Left colon (tissue), 2 donors: ENCODE results near the gene TMEM167B. TPM values are rescaled to one million over a fixed set of nuclear protein-coding genes. Genes with fewer than 3 reads are reported as not detected.

Experiments used
- ATAC-seq: fragments of 200-7000 bp; cut with Tn5 transposase; one replicate; pipeline ENCODE4 v1.9.1; 2020; ENCODE audit warnings: mild to moderate bottlenecking, moderate library complexity
- DNase-seq, 2 donors: peaks; one replicate each; pipeline ENCODE4 v3.0.0-alpha.2; 2020
- intact Hi-C, 2 donors: fragments of 100-400 bp; cut with DNase I in 1 of 2; cut with micrococcal nuclease in 1 of 2; formaldehyde crosslinking; loops; one replicate each; pipeline versions ENCODE4 v1.11.2 to v1.14.0; 2022; cut with DNase I, micrococcal nuclease
- total RNA-seq, 2 donors: library from RNA; stranded (reverse); fragmentation: NEBNext Ultra II Directional; extraction: Animal tissue kit (Norgen Biotek cat#: 25700); gene quantifications; one replicate each; pipeline ENCODE4 v1.2.1, GENCODE V29; 2021
- donor health status: DM: no; HTN: no; CAD: no.
- donor health status: DM: yes; HTN: yes; CAD: no.

Gene TMEM167B
- total RNA-seq, 2 donors from 2014 or later, result 41.2 to 48.2 TPM

GRCh38 chr1:109078317-109078716 is 12.2 kb upstream of the TMEM167B start:
- DNase-seq (no peak), ATAC-seq (no peak)
- intact Hi-C loops, result no loop called here

- intact Hi-C loops, result no loop called here
- ATAC-seq (no peak), DNase-seq (no peak)
Measured at GRCh38 chr1:109079240-109079622, 11.3 kb upstream of the TMEM167B start.

- intact Hi-C loops, result no loop called here
- DNase-seq (no peak), ATAC-seq (no peak)
Measured at GRCh38 chr1:109080441-109081082, 10.0 kb upstream of the TMEM167B start.

GRCh38 chr1:109083501-109083900 is 7.1 kb upstream of the TMEM167B start:
- intact Hi-C loops, result no loop called here
- DNase-seq (no peak), ATAC-seq (no peak)

- intact Hi-C loops, result no loop called here
- no peak for ATAC-seq
- no peak for DNase-seq
Measured at GRCh38 chr1:109083923-109084322, 6.6 kb upstream of the TMEM167B start.

GRCh38 chr1:109084563-109085517 is 5.7 kb upstream of the TMEM167B start:
- intact Hi-C loops, result no loop called here
- ATAC-seq, result no peak

GRCh38 chr1:109089242-109090015 is 1.1 kb upstream of the TMEM167B start:
- ATAC-seq (peak; percentile 63), DNase-seq (peak; percentile 81 to 85)
- intact Hi-C loops, result no loop called here

More at GRCh38 chr1:109084563-109085517, 5.7 kb upstream of the TMEM167B start:
- DNase-seq, result no peak

GRCh38 chr1:109091078-109091838 is 694 bp downstream of the TMEM167B start:
- intact Hi-C loops, result no loop called here
- ATAC-seq (peak; percentile 70), DNase-seq (peak; percentile 41 to 46)

GRCh38 chr1:109091839-109092193 is 1.3 kb downstream of the TMEM167B start:
- DNase-seq, result no peak
- ATAC-seq, result peak; percentile 35
- intact Hi-C loops, result no loop called here

GRCh38 chr1:109094377-109094803 is 3.8 kb downstream of the TMEM167B start:
- intact Hi-C loops, result no loop called here
- ATAC-seq (no peak), DNase-seq (no peak)

- DNase-seq (no peak), ATAC-seq (no peak)
- intact Hi-C loops, result no loop called here
Measured at GRCh38 chr1:109094871-109095270, 4.3 kb downstream of the TMEM167B start.

- intact Hi-C loops, result no loop called here
- ATAC-seq (no peak), DNase-seq (no peak)
Measured at GRCh38 chr1:109095631-109096030, 5.1 kb downstream of the TMEM167B start.

- ATAC-seq (no peak), DNase-seq (no peak)
- intact Hi-C loops, result no loop called here
Measured at GRCh38 chr1:109096120-109096519, 5.6 kb downstream of the TMEM167B start.

GRCh38 chr1:109099938-109100773 is 9.6 kb downstream of the TMEM167B start:
- ATAC-seq (peak; percentile 96), DNase-seq (peak; percentile 97 to 98)

GRCh38 chr1:109104364-109105151 is 14.0 kb downstream of the TMEM167B start:
- ATAC-seq, result no peak
- intact Hi-C loops, result no loop called here
- no peak for DNase-seq

More at GRCh38 chr1:109099938-109100773, 9.6 kb downstream of the TMEM167B start:
- intact Hi-C loops, result no loop called here

- ATAC-seq (no peak), DNase-seq (no peak)
- intact Hi-C loops, result no loop called here
Measured at GRCh38 chr1:109105881-109106280, 15.3 kb downstream of the TMEM167B start.

- DNase-seq (no peak), ATAC-seq (no peak)
- intact Hi-C loops, result no loop called here
Measured at GRCh38 chr1:109107785-109108184, 17.2 kb downstream of the TMEM167B start.
